ENCODE data around the gene CTTN.

Gene CTTN

GRCh38 chr11:70474710-70475109 is 76.4 kb downstream of the CTTN start:
- TF ChIP-seq, protein P1, sequence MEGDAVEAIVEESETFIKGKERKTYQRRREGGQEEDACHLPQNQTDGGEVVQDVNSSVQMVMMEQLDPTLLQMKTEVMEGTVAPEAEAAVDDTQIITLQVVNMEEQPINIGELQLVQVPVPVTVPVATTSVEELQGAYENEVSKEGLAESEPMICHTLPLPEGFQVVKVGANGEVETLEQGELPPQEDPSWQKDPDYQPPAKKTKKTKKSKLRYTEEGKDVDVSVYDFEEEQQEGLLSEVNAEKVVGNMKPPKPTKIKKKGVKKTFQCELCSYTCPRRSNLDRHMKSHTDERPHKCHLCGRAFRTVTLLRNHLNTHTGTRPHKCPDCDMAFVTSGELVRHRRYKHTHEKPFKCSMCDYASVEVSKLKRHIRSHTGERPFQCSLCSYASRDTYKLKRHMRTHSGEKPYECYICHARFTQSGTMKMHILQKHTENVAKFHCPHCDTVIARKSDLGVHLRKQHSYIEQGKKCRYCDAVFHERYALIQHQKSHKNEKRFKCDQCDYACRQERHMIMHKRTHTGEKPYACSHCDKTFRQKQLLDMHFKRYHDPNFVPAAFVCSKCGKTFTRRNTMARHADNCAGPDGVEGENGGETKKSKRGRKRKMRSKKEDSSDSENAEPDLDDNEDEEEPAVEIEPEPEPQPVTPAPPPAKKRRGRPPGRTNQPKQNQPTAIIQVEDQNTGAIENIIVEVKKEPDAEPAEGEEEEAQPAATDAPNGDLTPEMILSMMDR (IDR thresholded peaks at IDR 0.05; ENCODE audit: unreplicated experiment in 3 of 3) = no peak
- no peaks in the 10 kb centered on the region for H3K9me3 Mint-ChIP-seq
- H3K36me3 Mint-ChIP-seq (ENCODE audit: low read depth) = no peaks in the 10 kb centered on the region
- H3K4me3 Mint-ChIP-seq = no peak overlapping the region
- peaks cover 30% of the 10 kb centered on the region for H3K4me1 Mint-ChIP-seq
- no peak overlapping the region for H3K27ac Mint-ChIP-seq
- peaks cover 12% of the 10 kb centered on the region for H3K27me3 Mint-ChIP-seq (ENCODE audit: low read depth)

- Mint-ChIP-seq H3K9me3 (no peaks in the 10 kb centered on the region), H3K4me1 (peaks cover 25% of the 10 kb centered on the region), H3K36me3 (ENCODE audit: low read depth) (no peaks in the 10 kb centered on the region), H3K27ac (no peak overlapping the region), H3K27me3 (ENCODE audit: low read depth) (peaks cover 19% of the 10 kb centered on the region), H3K4me3 (no peak overlapping the region)
- TF ChIP-seq, protein P1 (IDR thresholded peaks at IDR 0.05; ENCODE audit: unreplicated experiment in 3 of 3) = no peak
Measured at GRCh38 chr11:70476669-70477068, 78.3 kb downstream of the CTTN start.

GRCh38 chr11:70477176-70477575 is 78.8 kb downstream of the CTTN start:
- H3K9me3 Mint-ChIP-seq = no peaks in the 10 kb centered on the region
- peaks cover 29% of the 10 kb centered on the region for H3K4me1 Mint-ChIP-seq
- H3K27me3 Mint-ChIP-seq (ENCODE audit: low read depth) = peaks cover 15% of the 10 kb centered on the region
- H3K36me3 Mint-ChIP-seq (ENCODE audit: low read depth) = no peaks in the 10 kb centered on the region
- TF ChIP-seq, protein P1 (IDR thresholded peaks at IDR 0.05; ENCODE audit: unreplicated experiment in 3 of 3) = no peak
- no peak overlapping the region for H3K27ac Mint-ChIP-seq
- H3K4me3 Mint-ChIP-seq = no peak overlapping the region

DNA sequence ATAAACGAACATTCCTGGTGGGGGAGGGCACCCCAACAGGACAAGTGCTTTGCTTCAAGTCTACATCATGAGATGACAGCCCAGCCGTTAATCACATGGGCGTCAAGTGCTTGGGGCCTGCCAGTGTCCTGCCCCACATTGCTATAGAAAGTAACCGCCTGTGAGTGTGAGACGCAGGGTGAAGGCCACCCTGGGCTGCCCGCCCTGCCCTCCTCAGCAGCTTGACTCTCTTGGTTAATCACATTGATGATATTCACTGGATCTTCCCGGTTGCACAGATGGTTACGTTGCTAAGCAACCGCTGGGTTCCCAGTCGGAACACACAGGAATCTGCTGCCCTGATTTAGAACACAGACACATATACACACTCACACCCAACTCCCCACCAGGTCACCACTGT is 79.3 kb downstream of the CTTN start:
- TF ChIP-seq, protein P1 (IDR thresholded peaks at IDR 0.05; ENCODE audit: unreplicated experiment in 3 of 3) = no peak
- Mint-ChIP-seq H3K4me1 (peaks cover 34% of the 10 kb centered on the region), H3K27ac (no peak overlapping the region), H3K4me3 (no peak overlapping the region), H3K36me3 (ENCODE audit: low read depth) (no peaks in the 10 kb centered on the region), H3K9me3 (no peaks in the 10 kb centered on the region), H3K27me3 (ENCODE audit: low read depth) (peaks cover 11% of the 10 kb centered on the region)

GRCh38 chr11:70478166-70478890 is 80.0 kb downstream of the CTTN start:
- H3K4me1 Mint-ChIP-seq = peaks cover 41% of the 10 kb centered on the region
- H3K4me3 Mint-ChIP-seq = peak overlapping the region in 1 of 3 experiments; percentile 7
- no peak overlapping the region for H3K27ac Mint-ChIP-seq
- no peaks in the 10 kb centered on the region for H3K9me3 Mint-ChIP-seq
- H3K27me3 Mint-ChIP-seq (ENCODE audit: low read depth) = peaks cover 7% of the 10 kb centered on the region
- TF ChIP-seq, protein P1 (IDR thresholded peaks at IDR 0.05; ENCODE audit: unreplicated experiment in 3 of 3) = no peak
- H3K36me3 Mint-ChIP-seq (ENCODE audit: low read depth) = no peaks in the 10 kb centered on the region

DNA sequence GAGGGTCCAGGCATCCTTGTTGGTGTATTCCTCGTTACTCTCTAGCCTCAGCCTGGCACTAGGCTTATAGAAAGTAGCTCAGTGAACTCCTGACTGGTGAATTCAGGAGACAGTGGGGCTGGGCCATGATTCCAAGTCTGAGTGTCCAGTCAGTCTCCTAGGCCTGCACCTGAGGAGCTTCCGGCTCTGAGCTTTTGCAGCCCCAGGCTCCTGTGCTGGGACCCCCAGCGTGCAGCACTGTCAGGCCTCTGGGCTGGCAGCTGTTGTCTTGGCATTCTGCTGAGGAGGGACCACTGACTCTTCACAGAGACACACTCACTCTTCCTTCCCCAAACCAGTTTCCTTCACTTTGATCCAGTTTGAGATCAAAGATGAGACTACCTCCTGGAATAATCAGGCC is 82.4 kb downstream of the CTTN start:
- no peak overlapping the region for H3K27ac Mint-ChIP-seq
- TF ChIP-seq, protein P1 (IDR thresholded peaks at IDR 0.05; ENCODE audit: unreplicated experiment in 3 of 3) = no peak
- no peaks in the 10 kb centered on the region for H3K36me3 Mint-ChIP-seq (ENCODE audit: low read depth)
- peaks cover 46% of the 10 kb centered on the region for H3K4me1 Mint-ChIP-seq
- peaks cover 10% of the 10 kb centered on the region for H3K27me3 Mint-ChIP-seq (ENCODE audit: low read depth)
- no peak overlapping the region for H3K4me3 Mint-ChIP-seq
- H3K9me3 Mint-ChIP-seq = no peaks in the 10 kb centered on the region

Data from nephron (organoid).